MCF 10A (cell line): ENCODE results near the gene RAP1A. TPM values are rescaled to one million over a fixed set of nuclear protein-coding genes. Genes with fewer than 3 reads are reported as not detected.

Experiments
- BruUV-seq: library from RNA; stranded (reverse); fragments of 400-500 nt; replicated peaks from 2 replicates; lab custom pipeline; 2021; lab: Mats Ljungman, UMichigan
- CTCF ChIA-PET: fragments of 300-600 bp; sonication (Branson Sonifier 250); formaldehyde crosslinking; extraction: SDS; loops from one replicate; lab custom pipeline; 2021; ENCODE audit warnings: antibody characterized with exemption, inconsistent platforms; lab: Yijun Ruan, JAX
- POLR2A ChIA-PET: fragments of 300-600, 350-650 bp; sonication (Branson Sonifier 250); formaldehyde crosslinking; extraction: SDS; loops from one replicate; lab custom pipeline; 2020; ENCODE audit warnings: antibody characterized with exemption, inconsistent platforms; lab: Yijun Ruan, JAX
- DNase-seq: peaks from one replicate; pipeline ENCODE4 v3.0.0-alpha.2; 2018; ENCODE audit not compliant: unreplicated experiment
- H3K27ac Mint-ChIP-seq: one replicate; pipeline ENCODE4 v1.8.0; 2022; ENCODE audit warnings: mild to moderate bottlenecking, low read depth, mixed read lengths; ENCODE audit not compliant: unreplicated experiment
- H3K27me3 Mint-ChIP-seq: one replicate; pipeline ENCODE4 v1.8.0; 2022; ENCODE audit warnings: mixed read lengths; ENCODE audit not compliant: insufficient read depth, unreplicated experiment
- H3K36me3 Mint-ChIP-seq: one replicate; pipeline ENCODE4 v1.8.0; 2022; ENCODE audit warnings: mild to moderate bottlenecking, moderate library complexity, mixed read lengths; ENCODE audit not compliant: insufficient read depth, unreplicated experiment
- H3K4me1 Mint-ChIP-seq: one replicate; pipeline ENCODE4 v1.8.0; 2022; ENCODE audit warnings: mixed read lengths; ENCODE audit not compliant: insufficient read depth, unreplicated experiment
- H3K4me3 Mint-ChIP-seq: one replicate; pipeline ENCODE4 v1.8.0; 2022; ENCODE audit warnings: mild to moderate bottlenecking, moderate library complexity, mixed read lengths; ENCODE audit not compliant: unreplicated experiment
- H3K9me3 Mint-ChIP-seq: one replicate; pipeline ENCODE4 v1.8.0; 2022; ENCODE audit warnings: mixed read lengths; ENCODE audit not compliant: unreplicated experiment
- CTCF ChIP-seq: fragments of 200-600 bp; IDR thresholded peaks from one replicate; pipeline ENCODE4 v1.8.0; 2022; ENCODE audit warnings: antibody characterized with exemption, mild to moderate bottlenecking; ENCODE audit not compliant: unreplicated experiment
- intact Hi-C: fragments of 100-400 bp; cut with micrococcal nuclease; formaldehyde crosslinking; loops from 2 replicates; pipeline ENCODE4 v1.14.1; 2022
- total RNA-seq: library from RNA; stranded (reverse); gene quantifications from 2 replicates; pipeline ENCODE4 v1.2.3, GENCODE V29; 2022

RAP1A gene
- total RNA-seq, 1 experiment from 2014 or later, result 39.3 TPM

GRCh38 chr1:111571239-111571638 is 48.4 kb upstream of the RAP1A start:
- no peak for DNase-seq
- no TSS peak for BruUV-seq
- Mint-ChIP-seq H3K27me3 (no peaks in the 10 kb centered on the region), H3K4me1 (peaks cover 5% of the 10 kb centered on the region), H3K4me3 (no peak overlapping the region), H3K36me3 (no peaks in the 10 kb centered on the region), H3K9me3 (no peaks in the 10 kb centered on the region), H3K27ac (no peak overlapping the region)
- ChIA-PET CTCF (interaction anchor here (0.6 to 2.6 kb wide), 4 partner anchors 11 to 96 kb away, joined by 3 to 14 read pairs (median 4); no protein-coding TSS in a partner anchor), POLR2A (interaction anchor here (1.5 kb wide), 1 partner anchor 21 kb away, joined by 3 read pairs; no protein-coding TSS in a partner anchor)
- intact Hi-C loops, result loop anchor here (5.0 kb wide), 1 partner anchor 34 kb away; no protein-coding TSS in a partner anchor
- TF ChIP-seq CTCF, result no peak

GRCh38 chr1:111571987-111572386 is 47.6 kb upstream of the RAP1A start:
- no TSS peak for BruUV-seq
- Mint-ChIP-seq H3K4me3 (no peak overlapping the region), H3K27ac (no peak overlapping the region), H3K27me3 (no peaks in the 10 kb centered on the region), H3K4me1 (peaks cover 5% of the 10 kb centered on the region), H3K36me3 (no peaks in the 10 kb centered on the region), H3K9me3 (no peaks in the 10 kb centered on the region)
- peak; percentile 20 for DNase-seq
- POLR2A ChIA-PET, result interaction anchor here (0.8 to 1.5 kb wide), 2 partner anchors 8 to 21 kb away, joined by 3 to 4 read pairs; no protein-coding TSS in a partner anchor
- intact Hi-C loops, result loop anchor here (5.0 kb wide), 1 partner anchor 35 kb away; no protein-coding TSS in a partner anchor
- no peak for TF ChIP-seq CTCF
- CTCF ChIA-PET, result interaction anchor here (0.6 to 2.6 kb wide), 4 partner anchors 10 to 95 kb away, joined by 3 to 14 read pairs (median 4); no protein-coding TSS in a partner anchor

- no peak overlapping the region for H3K27ac Mint-ChIP-seq
- CTCF ChIA-PET, result no interaction called here
- no peaks in the 10 kb centered on the region for H3K36me3 Mint-ChIP-seq
- no peak for DNase-seq
- H3K9me3 Mint-ChIP-seq, result no peaks in the 10 kb centered on the region
- H3K4me1 Mint-ChIP-seq, result peaks cover 5% of the 10 kb centered on the region
- BruUV-seq, result no TSS peak
- H3K4me3 Mint-ChIP-seq, result no peak overlapping the region
- intact Hi-C loops, result no loop called here
- POLR2A ChIA-PET, result no interaction called here
- no peak for TF ChIP-seq CTCF
- H3K27me3 Mint-ChIP-seq, result no peaks in the 10 kb centered on the region
Measured at GRCh38 chr1:111576547-111576946, 43.0 kb upstream of the RAP1A start.

- no peak for DNase-seq
- Mint-ChIP-seq H3K4me1 (no peaks in the 10 kb centered on the region), H3K27me3 (no peaks in the 10 kb centered on the region), H3K27ac (no peak overlapping the region), H3K9me3 (no peaks in the 10 kb centered on the region), H3K36me3 (no peaks in the 10 kb centered on the region), H3K4me3 (no peak overlapping the region)
- intact Hi-C loops, result no loop called here
- no peak for TF ChIP-seq CTCF
- CTCF ChIA-PET, result interaction anchor here (0.7 to 1.1 kb wide), 2 partner anchors 13 to 164 kb away, joined by 4 to 5 read pairs; no protein-coding TSS in a partner anchor
- BruUV-seq, result no TSS peak
- POLR2A ChIA-PET, result no interaction called here
Measured at GRCh38 chr1:111577814-111578213, 41.8 kb upstream of the RAP1A start.
